Fibroblast of the conjunctiva (primary cell): ENCODE results near the gene KLHL29.

Source experiments
- DNase-seq: peaks from one replicate; pipeline ENCODE4 v3.0.0-alpha.2; 2010; ENCODE audit warnings: low read depth

The KLHL29 gene

GRCh38 chr2:23571527-23572282, 186.7 kb downstream of the KLHL29 start:
- no peak for DNase-seq

DNA sequence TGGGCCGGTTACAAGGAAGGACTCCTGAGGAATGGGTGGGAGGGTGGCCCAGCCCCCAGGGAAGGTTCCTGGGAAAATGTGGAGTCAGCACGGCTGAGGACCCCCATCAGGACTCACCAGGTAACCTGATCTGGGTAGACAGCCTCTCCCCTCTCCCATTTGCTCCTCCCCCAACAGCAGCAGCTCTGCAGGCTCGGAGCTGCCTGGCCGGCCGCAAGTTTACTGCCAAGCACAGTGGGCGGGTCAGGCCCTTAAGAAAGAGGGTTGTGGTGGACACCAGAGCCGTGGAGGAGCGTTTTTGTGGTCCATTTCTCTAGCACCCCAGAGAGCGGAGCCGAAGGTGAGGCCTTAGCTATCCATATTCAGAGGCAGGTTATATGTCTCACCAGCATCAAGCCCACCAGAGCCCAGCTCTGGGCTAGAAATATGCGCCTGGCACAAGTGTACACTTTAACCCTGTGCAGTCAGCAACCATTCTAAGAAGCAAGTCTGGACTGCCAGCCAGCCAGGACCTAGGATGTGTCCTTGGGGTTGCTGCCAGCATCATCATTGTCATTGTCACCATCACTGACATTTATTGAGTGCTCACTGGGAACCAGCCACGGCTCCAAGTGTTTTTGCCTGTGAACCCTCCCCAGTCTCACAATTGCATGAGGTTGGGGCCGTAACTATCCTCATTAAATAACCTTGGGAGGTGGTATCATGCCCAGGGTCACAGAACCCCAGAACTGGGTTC, 190.1 kb downstream of the KLHL29 start:
- DNase-seq, result no peak

DNA sequence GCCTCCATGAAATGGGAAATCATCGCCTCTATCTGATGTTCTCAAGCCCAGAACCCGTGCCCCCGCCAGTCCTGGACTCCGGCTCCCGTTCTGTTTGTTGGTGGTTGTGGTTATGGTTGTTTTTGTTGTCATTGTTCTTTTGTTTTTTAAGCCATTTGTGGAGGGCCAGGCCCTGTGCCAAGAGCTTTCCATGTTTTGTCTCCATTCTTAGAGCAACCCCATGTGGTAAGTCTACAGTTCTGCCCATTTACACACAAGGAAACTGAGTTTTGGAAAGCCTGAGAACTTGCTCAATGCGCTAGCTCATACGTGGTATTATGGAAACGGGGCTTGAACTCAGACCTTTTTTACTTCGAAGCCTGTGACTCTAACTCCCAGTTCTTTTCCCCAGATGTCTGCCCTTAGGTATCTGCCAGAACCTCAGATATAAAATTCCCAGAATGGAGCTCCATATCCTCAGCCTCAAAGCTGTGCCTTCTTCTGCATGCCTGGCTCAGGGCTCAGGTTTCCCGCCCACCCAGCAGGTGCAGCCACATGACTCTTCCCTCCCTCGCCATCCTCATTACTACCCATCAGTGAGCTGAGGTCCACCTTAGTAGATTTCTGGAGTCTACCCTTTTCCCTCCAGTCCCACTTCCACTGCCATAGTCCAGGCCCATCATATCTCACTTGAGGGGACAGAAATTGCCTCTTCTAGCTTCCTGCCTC, 194.1 kb downstream of the KLHL29 start:
- DNase-seq, result no peak

- DNase-seq, result no peak
These were observed 194.7 kb downstream of the KLHL29 start for GRCh38 chr2:23579674-23580073.

DNA sequence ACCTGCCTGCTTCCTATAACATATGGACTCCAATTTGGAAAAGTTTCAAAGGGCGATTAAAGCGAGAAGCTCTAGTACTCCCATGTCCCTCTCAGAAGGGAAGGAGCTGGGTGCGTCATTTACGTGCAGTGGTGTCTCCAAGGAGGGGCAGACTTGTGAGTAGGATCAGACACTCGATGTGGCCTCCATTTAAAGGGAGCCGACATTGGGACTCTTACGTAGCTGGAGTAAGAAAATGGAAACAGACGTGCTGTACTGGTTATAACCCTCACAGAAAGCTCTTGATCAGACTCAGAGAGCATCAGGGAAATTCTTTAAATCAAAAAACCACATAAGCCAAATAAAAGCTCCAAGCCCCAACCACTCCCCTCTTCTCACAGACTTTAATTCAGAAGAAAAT, 198.5 kb downstream of the KLHL29 start:
- no peak for DNase-seq

- DNase-seq, result no peak
These were observed 199.2 kb downstream of the KLHL29 start for GRCh38 chr2:23584054-23584745.

DNA sequence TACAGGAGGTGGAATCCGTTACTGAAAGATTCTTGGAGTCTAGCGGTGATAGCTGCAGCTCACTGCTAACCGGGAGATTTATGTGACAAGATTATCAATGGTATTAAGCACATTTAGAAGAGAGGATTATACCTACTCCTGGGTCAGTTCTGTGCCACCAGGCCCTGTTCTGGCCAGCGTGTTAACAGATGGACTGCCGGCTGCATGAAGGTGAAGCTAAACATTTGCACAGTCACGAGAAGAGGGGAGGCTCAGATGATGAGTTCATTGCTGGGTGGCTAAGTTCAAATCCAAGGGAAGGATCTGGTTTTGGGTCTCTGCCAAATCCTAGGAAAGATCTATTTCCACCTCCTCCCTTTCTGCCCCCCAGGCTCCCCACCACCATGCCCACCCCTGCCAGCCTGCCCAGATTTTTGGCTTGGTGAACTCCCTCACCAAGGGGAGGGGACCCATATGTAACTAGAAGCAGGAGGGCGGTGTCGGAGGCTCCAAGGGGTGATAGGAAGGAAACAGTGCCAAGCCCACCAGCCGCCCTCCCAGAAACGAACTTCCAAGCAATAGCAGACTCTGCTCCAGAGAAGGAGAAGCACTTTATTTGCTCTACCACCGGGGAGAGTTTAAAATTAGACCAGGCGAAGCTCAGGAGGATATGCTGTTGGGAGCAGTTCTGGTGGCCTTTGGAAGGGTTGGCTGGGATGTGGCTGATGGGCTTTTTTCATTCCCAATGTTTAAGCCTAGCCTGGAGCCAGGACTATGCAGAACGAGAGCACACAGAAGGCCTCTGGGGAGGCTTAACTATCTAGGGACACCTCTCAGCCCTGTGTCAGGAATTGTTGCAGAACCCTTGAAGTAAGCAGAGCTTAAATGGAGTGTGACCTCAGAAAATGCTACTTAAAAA, 200.5 kb downstream of the KLHL29 start:
- DNase-seq, result no peak

GRCh38 chr2:23586741-23587306, 201.8 kb downstream of the KLHL29 start:
- DNase-seq, result no peak

DNA sequence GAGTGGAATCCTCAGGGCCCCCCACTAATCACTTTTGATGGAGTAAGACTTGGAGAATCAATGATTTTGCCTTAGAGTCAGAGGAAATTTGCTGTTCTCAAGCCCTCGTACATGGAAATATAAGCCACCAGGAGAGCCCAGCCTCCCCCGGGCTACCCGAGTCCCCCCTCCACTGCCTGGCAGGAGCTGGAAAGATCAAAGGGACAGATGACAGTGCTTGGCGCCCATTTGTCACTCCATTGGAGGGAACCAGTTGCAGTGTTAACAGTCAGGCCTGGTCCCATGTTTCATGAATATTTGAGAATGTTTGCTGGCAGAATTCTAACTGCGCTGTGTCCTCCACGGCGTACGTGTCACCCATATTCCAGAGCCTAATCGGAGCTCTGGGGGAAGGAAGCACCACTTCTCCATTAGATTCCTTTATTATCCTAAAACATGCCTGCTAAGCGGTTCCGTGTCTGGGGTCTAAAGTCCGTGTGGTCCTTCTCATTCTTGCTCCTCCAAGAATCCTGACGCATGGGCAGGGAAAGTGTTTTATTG, 202.4 kb downstream of the KLHL29 start:
- no peak for DNase-seq

- DNase-seq, result no peak
These were observed 203.1 kb downstream of the KLHL29 start for GRCh38 chr2:23588106-23588505.

- DNase-seq, result no peak
These were observed 203.7 kb downstream of the KLHL29 start for GRCh38 chr2:23588508-23589201.

DNA sequence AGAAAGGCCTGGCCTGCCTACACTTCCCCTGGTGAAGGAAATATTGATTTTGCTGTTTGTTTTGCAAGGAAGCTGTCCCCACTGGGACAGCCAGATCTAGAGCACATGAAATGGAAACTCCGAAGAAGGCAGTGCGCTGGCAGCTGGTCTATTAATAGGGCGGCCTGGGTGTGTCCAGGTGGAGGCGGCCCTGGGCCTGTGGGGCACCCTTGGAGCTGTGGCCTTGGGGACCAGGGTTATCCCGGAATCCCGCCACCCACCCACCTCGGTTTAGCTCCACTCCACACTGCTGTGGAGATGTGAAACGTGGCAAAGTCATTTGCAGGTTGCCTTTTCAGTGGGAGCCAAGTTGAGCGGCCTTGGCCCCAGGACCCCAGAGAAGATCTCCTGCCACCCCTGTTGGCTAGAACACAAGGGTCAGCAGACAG, 204.3 kb downstream of the KLHL29 start:
- DNase-seq, result no peak

DNA sequence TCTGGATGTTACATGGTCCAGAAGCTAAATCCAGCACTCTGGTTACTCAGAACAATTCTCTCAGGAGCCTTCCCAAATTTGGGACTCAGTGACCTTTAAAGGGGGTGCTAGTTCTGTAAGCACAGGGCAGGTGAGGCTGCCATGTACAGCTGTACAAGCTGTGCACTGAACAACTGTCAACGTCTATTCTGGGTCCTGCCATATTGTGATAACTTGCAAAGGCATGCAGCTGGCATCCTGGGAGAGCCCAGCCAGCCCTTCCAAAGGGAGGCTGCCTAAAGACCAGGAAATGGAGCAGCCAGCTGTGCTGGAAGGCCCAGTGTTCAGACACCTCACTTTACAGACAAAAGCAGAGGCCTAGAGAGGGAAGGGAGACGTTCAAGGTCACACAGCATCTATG, 204.8 kb downstream of the KLHL29 start:
- DNase-seq, result no peak

DNA sequence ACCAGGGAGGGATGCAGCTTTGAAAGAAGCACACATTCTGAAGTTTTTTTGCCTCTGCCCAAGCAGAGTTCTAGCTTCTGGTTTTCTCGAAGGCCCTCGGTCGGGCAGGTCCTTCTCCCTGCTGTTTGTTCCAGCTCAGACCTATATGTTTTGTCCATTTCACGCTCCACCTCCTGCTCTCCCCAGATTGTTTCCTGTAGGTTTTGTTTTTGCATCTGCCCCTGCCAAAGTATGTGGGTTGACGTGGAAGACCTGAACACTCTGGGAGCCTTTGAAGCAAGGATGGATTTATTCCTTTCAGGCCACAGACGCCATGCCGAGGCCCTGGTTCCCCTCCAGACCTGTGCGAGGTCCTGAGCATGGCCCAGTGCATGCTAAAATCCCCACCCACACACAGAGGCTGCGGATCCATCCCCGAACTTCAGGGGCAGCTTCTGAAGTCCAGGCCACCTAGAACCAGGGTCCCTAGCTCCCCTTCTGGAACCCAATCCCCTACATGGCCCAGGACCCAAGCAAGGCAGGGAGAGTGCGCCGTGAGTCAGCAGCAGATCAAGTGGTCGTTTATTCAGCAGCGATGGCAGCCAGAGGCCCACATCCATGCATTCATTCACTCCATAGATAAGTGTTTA, 205.4 kb downstream of the KLHL29 start:
- no peak for DNase-seq

- no peak for DNase-seq
These were observed 206.1 kb downstream of the KLHL29 start for GRCh38 chr2:23591111-23591510.

- DNase-seq, result no peak
These were observed 207.2 kb downstream of the KLHL29 start for GRCh38 chr2:23592061-23592685.

DNA sequence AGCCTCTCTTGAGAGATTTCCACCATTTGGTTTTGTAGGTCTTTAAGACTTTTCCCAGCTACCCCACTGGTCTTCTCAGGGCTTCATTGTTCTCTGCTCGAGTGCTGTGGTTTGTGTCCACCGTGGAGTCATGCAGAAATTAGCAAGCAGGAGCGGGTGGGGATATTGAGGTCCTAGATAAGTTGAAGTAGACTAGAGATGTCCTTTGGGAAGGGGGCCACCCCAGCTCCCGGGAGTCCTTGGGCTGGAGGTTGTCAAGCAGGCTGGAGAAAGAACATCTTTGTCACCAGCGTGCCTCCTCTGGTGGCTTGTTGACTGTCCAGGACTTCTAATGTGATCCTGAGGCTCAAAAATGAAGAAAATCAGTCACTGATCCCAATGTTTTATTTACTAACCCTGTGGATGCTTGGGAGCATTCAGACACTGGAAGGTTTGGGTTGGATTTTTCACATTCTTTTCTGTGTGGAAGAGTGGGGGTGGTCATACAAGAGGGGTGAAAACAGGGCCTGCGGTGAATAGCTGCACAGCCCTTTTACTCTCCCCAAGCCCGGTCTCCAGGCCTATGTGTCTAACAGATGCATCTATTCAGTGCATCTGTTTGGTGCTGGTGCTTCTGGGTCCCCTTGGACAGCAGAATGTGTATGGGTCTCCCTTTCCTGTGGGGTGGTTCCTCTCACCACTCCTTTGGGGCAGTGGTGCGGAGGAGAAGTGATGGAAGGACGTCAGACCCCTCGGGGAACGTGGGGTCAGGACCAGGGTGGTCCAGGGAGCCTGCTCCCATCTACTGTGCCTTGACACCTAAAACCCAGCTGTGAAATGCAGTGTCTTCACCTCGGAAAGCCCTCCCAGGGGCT, 208.1 kb downstream of the KLHL29 start:
- DNase-seq, result no peak
